HepG2 (cell line): Measurements from ENCODE around the gene NME8. TPM values are rescaled to one million over a fixed set of nuclear protein-coding genes. Genes with fewer than 3 reads are reported as not detected.

Source experiments
- ATAC-seq: fragments of 200-7000 bp; cut with Tn5 transposase; 3 replicates; pipeline ENCODE4 v1.9.1; 2020; ENCODE audit warnings: mild to moderate bottlenecking, moderate library complexity
- BruUV-seq: library from RNA; stranded (reverse); fragments of 400-500 nt; replicated peaks from 2 replicates; lab custom pipeline; 2021; lab: Mats Ljungman, UMichigan
- CTCF ChIA-PET: fragments of 300-600 bp; formaldehyde crosslinking; extraction: SDS; loops from one replicate; lab custom pipeline; 2021; ENCODE audit warnings: low total read pairs, inconsistent platforms, low intra/inter-chr PET ratio; lab: Yijun Ruan, JAX
- POLR2A ChIA-PET: fragments of 350-600 bp; sonication (Branson Sonifier 250); formaldehyde crosslinking; loops from one replicate; lab custom pipeline; 2020; ENCODE audit warnings: antibody characterized with exemption, inconsistent platforms; lab: Yijun Ruan, JAX
- DNase-seq: peaks from one replicate; pipeline ENCODE4 v3.0.0-alpha.2; 2015; ENCODE audit warnings: low spot score
- FAIRE-seq: peaks from 3 replicates; lab custom pipeline; 2011; peaks lifted over from hg19 to GRCh38; lab: Jason Lieb, UNC
- H2AFZ ChIP-seq: one replicate; pipeline ENCODE4 v1.6.1; 2011; ENCODE audit warnings: low read length, inconsistent platforms
- H3K27ac ChIP-seq: fragments of 300-600 bp; 3 replicates; pipeline ENCODE4 v1.8.0; 2011; ENCODE audit warnings: mixed run types, mild to moderate bottlenecking, mixed read lengths, low read length, inconsistent platforms; ENCODE audit not compliant: insufficient read depth; ENCODE audit errors: extremely low read length
- H3K27me3 ChIP-seq, 2 experiments: fragments of 200-600 bp in 1 of 2; 2 replicates in 1 of 2; 3 replicates in 1 of 2; pipeline versions ENCODE4 v1.6.0 to v1.8.0; 2011; ENCODE audit warnings: low read length in 2 of 2, mild to moderate bottlenecking in 2 of 2, moderate library complexity in 2 of 2, inconsistent platforms in 1 of 2; ENCODE audit not compliant: insufficient read depth in 2 of 2, control insufficient read depth in 1 of 2
- H3K36me3 ChIP-seq, 2 experiments: fragments of 200-600 bp in 1 of 2; replicated peaks in 1 of 2; 2 replicates in 1 of 2; 3 replicates in 1 of 2; pipeline versions ENCODE4 v1.5.1 to v1.8.0; 2011; ENCODE audit warnings: low read length in 2 of 2, inconsistent platforms in 1 of 2; ENCODE audit not compliant: insufficient read depth in 2 of 2, control insufficient read depth in 1 of 2
- H3K4me1 ChIP-seq: 2 replicates; pipeline ENCODE4 v1.5.1; 2012; ENCODE audit warnings: low read length, inconsistent platforms; ENCODE audit not compliant: insufficient read depth
- H3K4me2 ChIP-seq: 2 replicates; pipeline ENCODE4 v1.6.0; 2011; ENCODE audit warnings: low read depth, low read length, inconsistent platforms
- H3K4me3 ChIP-seq, 3 experiments: fragments of 200-600 bp in 1 of 3; sonication (generic), shearing (Covaris generic) in 1 of 3; replicated peaks in 1 of 3; 2 replicates each; pipeline ENCODE4 v1.5.1; 2011 to 2016; ENCODE audit warnings: low read length in 3 of 3, inconsistent platforms in 2 of 3, low read depth in 2 of 3, mild to moderate bottlenecking in 2 of 3, control low read depth in 1 of 3, mixed read lengths in 1 of 3; ENCODE audit not compliant: insufficient read depth in 1 of 3
- H3K79me2 ChIP-seq: one replicate; pipeline ENCODE4 v1.6.1; 2011; ENCODE audit warnings: low read length, inconsistent platforms; ENCODE audit not compliant: insufficient read depth
- H3K9ac ChIP-seq: 2 replicates; pipeline ENCODE4 v1.6.0; 2011; ENCODE audit warnings: mild to moderate bottlenecking, low read depth, low read length, inconsistent platforms; ENCODE audit not compliant: insufficient read depth
- H3K9me3 ChIP-seq: 2 replicates; pipeline ENCODE4 v1.5.1; 2012; ENCODE audit warnings: mild to moderate bottlenecking, low read length
- H4K20me1 ChIP-seq: 2 replicates; pipeline ENCODE4 v1.6.0; 2011; ENCODE audit warnings: inconsistent platforms, mild to moderate bottlenecking, low read length, moderate library complexity; ENCODE audit not compliant: insufficient read depth
- REXO4 ChIP-seq: sonication (generic); formaldehyde crosslinking; IDR thresholded peaks from 2 replicates; pipeline ENCODE4 v1.8.0; 2022; ENCODE audit warnings: missing genetic modification reagents, mild to moderate bottlenecking, borderline replicate concordance
- SRSF9 ChIP-seq: fragments of 200-400 bp; formaldehyde crosslinking; IDR thresholded peaks from 2 replicates; pipeline ENCODE4 v1.6.1; 2018; ENCODE audit warnings: borderline replicate concordance, mild to moderate bottlenecking, low read depth, low read length; ENCODE audit not compliant: insufficient read depth, poor library complexity, severe bottlenecking
- ZFY ChIP-seq: sonication (generic); formaldehyde crosslinking; IDR thresholded peaks from 2 replicates; pipeline ENCODE4 v1.4.0; 2020; ENCODE audit warnings: missing genetic modification reagents
- ZNF674 ChIP-seq: sonication (generic); formaldehyde crosslinking; IDR thresholded peaks from 2 replicates; pipeline ENCODE4 v1.5.0; 2020; ENCODE audit warnings: low read depth, mild to moderate bottlenecking, missing genetic modification reagents
- ZNF781 ChIP-seq: sonication (generic); formaldehyde crosslinking; IDR thresholded peaks from 2 replicates; pipeline ENCODE4 v1.5.1; 2020; ENCODE audit warnings: borderline replicate concordance, mild to moderate bottlenecking, missing genetic modification reagents; ENCODE audit errors: not compliant biosample characterization
- WGBS: methylation state at CpG from one replicate; pipeline ENCODE4 v1.1.6; 2017; ENCODE audit warnings: low lambda C conversion rate; 5-methylcytosine and 5-hydroxymethylcytosine counted together
- in situ Hi-C: cut with HindIII; loops from 2 replicates; pipeline ENCODE4 v1.10.0; 2017; ENCODE audit warnings: low pct_unique_long_range_greater_than_20kb; ENCODE audit not compliant: extremely low pct_ligation_motif_present
- intact Hi-C: fragments of 100-400 bp; cut with micrococcal nuclease; formaldehyde crosslinking; loops from one replicate; pipeline ENCODE4 v1.10.0; 2022; ENCODE audit not compliant: unreplicated experiment
- polyA plus RNA-seq, 8 experiments: library from polyadenylated mRNA; depleted of rRNA in 3 of 8; stranded (reverse) in 7 of 8; unstranded in 1 of 8; fragments of >200 nt; fragmentation: Illumina TruSeq in 4 of 8; extraction: Trizol in 4 of 8; gene quantifications; 2 replicates each; pipeline versions ENCODE4 v1.2.1 to v1.2.3, GENCODE V29; 2011 to 2016; ENCODE audit warnings: low read depth in 4 of 8, missing spikeins in 1 of 8, mixed read lengths in 1 of 8; ENCODE audit not compliant: insufficient read depth in 1 of 8
- total RNA-seq, 5 experiments: library from RNA; depleted of rRNA; stranded (reverse); fragments of >200 nt; fragmentation: Illumina TruSeq; extraction: Trizol; gene quantifications; 2 replicates each; pipeline ENCODE4 v1.2.3, GENCODE V29; 2016; ENCODE audit warnings: low read depth in 1 of 5
- TF ChIP-seq, protein P1 (sequence below): sonication (generic); formaldehyde crosslinking; IDR thresholded peaks from 2 replicates; pipeline ENCODE4 v1.4.0; 2020; ENCODE audit warnings: missing genetic modification reagents, mild to moderate bottlenecking, borderline replicate concordance
- TF ChIP-seq, protein P2 (sequence below), 2 experiments: fragments of 450-650 bp in 1 of 2; sonication (generic) in 1 of 2; formaldehyde crosslinking in 1 of 2; IDR thresholded peaks; 2 replicates each; pipeline versions ENCODE4 v1.6.1 to v1.8.0; 2016 to 2022; ENCODE audit warnings: antibody characterized with exemption in 1 of 2, mild to moderate bottlenecking in 1 of 2, missing genetic modification reagents in 1 of 2
- TF ChIP-seq, protein P3 (sequence below): sonication (generic); formaldehyde crosslinking; IDR thresholded peaks from 2 replicates; pipeline ENCODE4 v1.5.1; 2020; ENCODE audit warnings: missing genetic modification reagents, mild to moderate bottlenecking, borderline replicate concordance

The NME8 gene
- total and polyA plus RNA-seq, 2 of the 13 experiments (the other 11 are each of a cell fraction or from before 2014, with no cell fraction given): not detected

DNA sequence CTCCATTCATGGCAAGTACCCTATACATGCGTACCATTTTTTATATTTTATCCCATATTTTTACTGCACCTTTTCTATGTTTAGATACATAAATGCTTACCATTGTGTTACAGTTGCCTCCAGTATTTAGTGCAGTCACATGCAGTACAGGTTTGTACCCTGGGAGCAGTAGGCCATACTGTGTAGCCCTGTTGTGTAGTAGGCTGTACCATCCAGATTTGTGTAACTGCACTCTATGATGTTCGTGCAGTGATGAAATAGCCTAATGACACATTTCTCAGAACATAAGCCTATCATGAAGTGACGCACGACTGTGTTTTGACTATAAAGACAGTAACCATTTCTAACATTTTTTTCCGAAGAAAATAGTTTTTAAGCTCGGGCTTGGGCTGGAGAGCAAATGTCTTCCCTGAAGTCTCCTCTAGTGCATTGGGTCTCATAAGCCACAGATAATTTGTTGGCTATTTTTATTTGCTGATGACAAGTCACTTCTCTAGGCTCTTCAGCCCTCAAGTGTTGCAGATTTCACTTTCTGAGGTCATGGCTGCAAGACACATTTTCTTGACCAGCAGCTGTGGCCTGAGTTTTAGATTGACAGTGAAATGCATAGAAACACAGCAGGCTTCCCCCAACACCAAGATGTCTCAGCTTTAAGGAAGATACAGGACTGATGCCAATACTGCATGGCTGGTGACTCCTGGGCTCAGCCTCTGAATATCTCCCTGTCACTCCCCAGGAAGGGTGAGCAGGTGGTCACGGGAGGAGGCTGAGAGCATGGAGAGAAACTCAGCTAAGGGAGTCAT is 98.9 kb downstream of the NME8 start:
- intact Hi-C loops (no loop called here), in situ Hi-C loops (no loop called here)
- Histone ChIP-seq H4K20me1 (no peaks in the 10 kb centered on the region), H3K9ac (no peak overlapping the region), H2AFZ (no peak overlapping the region), H3K27ac (peak overlapping the region; percentile 9), H3K36me3 (peaks cover 4 to 25% of the 10 kb centered on the region in 2 experiments), H3K27me3 (no peaks in the 10 kb centered on the region), H3K9me3 (no peaks in the 10 kb centered on the region), H3K4me1 (peaks cover 40% of the 10 kb centered on the region), H3K79me2 (peaks cover 28% of the 10 kb centered on the region), H3K4me2 (no peak overlapping the region), H3K4me3 (no peak overlapping the region)
- over 99% methylated on average over 7 of the region's 7 CpGs for WGBS
- TF ChIP-seq ZFY (no peak), ZNF781 (CRISPR knock-in tag) (no peak), SRSF9 (no peak), REXO4 (CRISPR knock-in tag) (no peak), ZNF674 (CRISPR knock-in tag) (no peak)
- TF ChIP-seq, protein P1, sequence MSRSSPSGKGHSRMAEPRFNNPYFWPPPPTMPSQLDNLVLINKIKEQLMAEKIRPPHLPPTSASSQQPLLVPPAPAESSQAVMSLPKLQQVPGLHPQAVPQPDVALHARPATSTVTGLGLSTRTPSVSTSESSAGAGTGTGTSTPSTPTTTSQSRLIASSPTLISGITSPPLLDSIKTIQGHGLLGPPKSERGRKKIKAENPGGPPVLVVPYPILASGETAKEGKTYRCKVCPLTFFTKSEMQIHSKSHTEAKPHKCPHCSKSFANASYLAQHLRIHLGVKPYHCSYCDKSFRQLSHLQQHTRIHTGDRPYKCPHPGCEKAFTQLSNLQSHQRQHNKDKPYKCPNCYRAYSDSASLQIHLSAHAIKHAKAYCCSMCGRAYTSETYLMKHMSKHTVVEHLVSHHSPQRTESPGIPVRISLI (CRISPR knock-in tag): no peak
- TF ChIP-seq, protein P2, sequence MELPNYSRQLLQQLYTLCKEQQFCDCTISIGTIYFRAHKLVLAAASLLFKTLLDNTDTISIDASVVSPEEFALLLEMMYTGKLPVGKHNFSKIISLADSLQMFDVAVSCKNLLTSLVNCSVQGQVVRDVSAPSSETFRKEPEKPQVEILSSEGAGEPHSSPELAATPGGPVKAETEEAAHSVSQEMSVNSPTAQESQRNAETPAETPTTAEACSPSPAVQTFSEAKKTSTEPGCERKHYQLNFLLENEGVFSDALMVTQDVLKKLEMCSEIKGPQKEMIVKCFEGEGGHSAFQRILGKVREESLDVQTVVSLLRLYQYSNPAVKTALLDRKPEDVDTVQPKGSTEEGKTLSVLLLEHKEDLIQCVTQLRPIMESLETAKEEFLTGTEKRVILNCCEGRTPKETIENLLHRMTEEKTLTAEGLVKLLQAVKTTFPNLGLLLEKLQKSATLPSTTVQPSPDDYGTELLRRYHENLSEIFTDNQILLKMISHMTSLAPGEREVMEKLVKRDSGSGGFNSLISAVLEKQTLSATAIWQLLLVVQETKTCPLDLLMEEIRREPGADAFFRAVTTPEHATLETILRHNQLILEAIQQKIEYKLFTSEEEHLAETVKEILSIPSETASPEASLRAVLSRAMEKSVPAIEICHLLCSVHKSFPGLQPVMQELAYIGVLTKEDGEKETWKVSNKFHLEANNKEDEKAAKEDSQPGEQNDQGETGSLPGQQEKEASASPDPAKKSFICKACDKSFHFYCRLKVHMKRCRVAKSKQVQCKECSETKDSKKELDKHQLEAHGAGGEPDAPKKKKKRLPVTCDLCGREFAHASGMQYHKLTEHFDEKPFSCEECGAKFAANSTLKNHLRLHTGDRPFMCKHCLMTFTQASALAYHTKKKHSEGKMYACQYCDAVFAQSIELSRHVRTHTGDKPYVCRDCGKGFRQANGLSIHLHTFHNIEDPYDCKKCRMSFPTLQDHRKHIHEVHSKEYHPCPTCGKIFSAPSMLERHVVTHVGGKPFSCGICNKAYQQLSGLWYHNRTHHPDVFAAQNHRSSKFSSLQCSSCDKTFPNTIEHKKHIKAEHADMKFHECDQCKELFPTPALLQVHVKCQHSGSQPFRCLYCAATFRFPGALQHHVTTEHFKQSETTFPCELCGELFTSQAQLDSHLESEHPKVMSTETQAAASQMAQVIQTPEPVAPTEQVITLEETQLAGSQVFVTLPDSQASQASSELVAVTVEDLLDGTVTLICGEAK (IDR thresholded peaks at IDR 0.05): no peak
- TF ChIP-seq, protein P2 (CRISPR knock-in tag; IDR thresholded peaks at IDR 0.05): no peak
- TF ChIP-seq, protein P3, sequence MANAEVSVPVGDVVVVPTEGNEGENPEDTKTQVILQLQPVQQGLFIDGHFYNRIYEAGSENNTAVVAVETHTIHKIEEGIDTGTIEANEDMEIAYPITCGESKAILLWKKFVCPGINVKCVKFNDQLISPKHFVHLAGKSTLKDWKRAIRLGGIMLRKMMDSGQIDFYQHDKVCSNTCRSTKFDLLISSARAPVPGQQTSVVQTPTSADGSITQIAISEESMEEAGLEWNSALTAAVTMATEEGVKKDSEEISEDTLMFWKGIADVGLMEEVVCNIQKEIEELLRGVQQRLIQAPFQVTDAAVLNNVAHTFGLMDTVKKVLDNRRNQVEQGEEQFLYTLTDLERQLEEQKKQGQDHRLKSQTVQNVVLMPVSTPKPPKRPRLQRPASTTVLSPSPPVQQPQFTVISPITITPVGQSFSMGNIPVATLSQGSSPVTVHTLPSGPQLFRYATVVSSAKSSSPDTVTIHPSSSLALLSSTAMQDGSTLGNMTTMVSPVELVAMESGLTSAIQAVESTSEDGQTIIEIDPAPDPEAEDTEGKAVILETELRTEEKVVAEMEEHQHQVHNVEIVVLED (CRISPR knock-in tag): no peak
- ChIA-PET POLR2A (interaction anchor here (1.5 kb wide), 1 partner anchor 30 kb away, joined by 5 read pairs; the partner anchor contains the start of gene SFRP4), CTCF (no interaction called here)
- BruUV-seq: no TSS peak
- no peak for DNase-seq
- FAIRE-seq: no peak
- no peak for ATAC-seq
